Neural progenitor cell (in vitro differentiated cells): Measurements from ENCODE around the gene BRWD1. TPM values are rescaled to one million over a fixed set of nuclear protein-coding genes. Genes with fewer than 3 reads are reported as not detected.

Experiments used
- DNase-seq: peaks from one replicate; pipeline ENCODE4 v3.0.0-alpha.2; 2016; ENCODE audit warnings: low spot score
- H2AFZ ChIP-seq: fragments of 200-600 bp; sonication (generic); replicated peaks from 2 replicates; pipeline ENCODE4 v1.6.1; 2016; ENCODE audit warnings: antibody characterized with exemption
- H3F3A ChIP-seq: fragments of 200-600 bp; sonication (generic); 2 replicates; pipeline ENCODE4 v1.6.1; 2016; ENCODE audit warnings: antibody characterized with exemption, low read depth
- H3K27ac ChIP-seq: fragments of 200-600 bp; sonication (generic); 2 replicates; pipeline ENCODE4 v1.5.1; 2016; ENCODE audit warnings: mild to moderate bottlenecking
- H3K27me3 ChIP-seq: fragments of 200-600 bp; sonication (generic); 2 replicates; pipeline ENCODE4 v1.6.1; 2016; ENCODE audit warnings: mild to moderate bottlenecking, moderate library complexity
- H3K36me3 ChIP-seq: fragments of 200-600 bp; sonication (generic); 2 replicates; pipeline ENCODE4 v1.5.1; 2016
- H3K4me1 ChIP-seq: fragments of 200-600 bp; sonication (generic); 2 replicates; pipeline ENCODE4 v1.6.1; 2016; ENCODE audit warnings: mixed run types
- H3K4me2 ChIP-seq: fragments of 200-600 bp; sonication (generic); 2 replicates; pipeline ENCODE4 v1.6.1; 2016
- H3K4me3 ChIP-seq: fragments of 200-600 bp; sonication (generic); 2 replicates; pipeline ENCODE4 v1.5.1; 2016
- H3K79me2 ChIP-seq: fragments of 200-600 bp; sonication (generic); 2 replicates; pipeline ENCODE4 v1.6.1; 2016; ENCODE audit warnings: low read depth
- H3K9ac ChIP-seq: fragments of 200-600 bp; sonication (generic); 2 replicates; pipeline ENCODE4 v1.6.1; 2016
- H3K9me3 ChIP-seq: fragments of 200-600 bp; sonication (generic); 2 replicates; pipeline ENCODE4 v1.5.1; 2016; ENCODE audit warnings: low read depth
- H4K20me1 ChIP-seq: fragments of 200-600 bp; sonication (generic); 2 replicates; pipeline ENCODE4 v1.6.1; 2016; ENCODE audit warnings: low read depth
- H3K27ac Mint-ChIP-seq: 3 replicates; pipeline ENCODE4 v1.8.0; 2021; ENCODE audit warnings: mixed read lengths
- H3K27me3 Mint-ChIP-seq: 2 replicates; pipeline ENCODE4 v1.8.0; 2022; ENCODE audit warnings: low read depth, mild to moderate bottlenecking, inconsistent platforms, moderate library complexity, mixed read lengths; ENCODE audit not compliant: insufficient read depth
- H3K36me3 Mint-ChIP-seq: 3 replicates; pipeline ENCODE4 v1.8.0; 2021; ENCODE audit warnings: mixed read lengths
- H3K4me1 Mint-ChIP-seq: 3 replicates; pipeline ENCODE4 v1.8.0; 2021; ENCODE audit warnings: mixed read lengths
- H3K4me3 Mint-ChIP-seq: 3 replicates; pipeline ENCODE4 v1.8.0; 2021; ENCODE audit warnings: mild to moderate bottlenecking, moderate library complexity, mixed read lengths
- H3K9me3 Mint-ChIP-seq: 3 replicates; pipeline ENCODE4 v1.8.0; 2020; ENCODE audit warnings: mixed read lengths
- EZH2 ChIP-seq: fragments of 200-600 bp; sonication (generic); IDR thresholded peaks from 2 replicates; pipeline ENCODE4 v1.6.1; 2017; ENCODE audit warnings: antibody characterized with exemption, mild to moderate bottlenecking, moderate library complexity
- EZH2phosphoT487 ChIP-seq: fragments of 200-600 bp; sonication (generic); IDR thresholded peaks from 2 replicates; pipeline ENCODE4 v1.6.1; 2017; ENCODE audit warnings: antibody characterized with exemption
- total RNA-seq: library from RNA; depleted of rRNA; stranded (reverse); fragments of >200 nt; gene quantifications from 2 replicates; pipeline ENCODE4 v1.2.3, GENCODE V29; 2015; ENCODE audit warnings: low replicate concordance
- TF ChIP-seq, protein P1 (sequence below): fragments of 200-600 bp; sonication (generic); IDR thresholded peaks from 2 replicates; pipeline ENCODE4 v1.5.1; 2017; ENCODE audit warnings: antibody characterized with exemption, mild to moderate bottlenecking

The BRWD1 gene
- total RNA-seq, 1 donor from 2014 or later: 130 TPM

DNA sequence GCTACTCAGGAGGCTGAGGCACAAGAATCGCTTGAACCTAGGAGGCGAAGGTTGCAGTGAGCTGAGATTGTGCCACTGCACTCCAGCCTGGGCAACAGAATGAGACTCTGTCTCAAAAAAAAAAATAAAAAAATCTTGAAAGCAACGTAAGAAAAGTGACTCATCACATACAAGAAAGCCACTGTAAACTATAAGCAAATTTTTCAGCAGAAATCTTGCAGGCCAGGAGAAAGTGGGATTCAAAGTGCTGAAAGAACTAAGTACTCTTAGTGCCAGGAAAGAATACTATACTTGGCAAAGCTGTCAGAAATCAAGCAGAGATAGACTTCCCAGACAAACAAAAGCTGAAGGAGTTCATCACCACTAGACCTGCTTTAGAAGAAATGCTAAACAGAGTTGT lies 39.9 kb upstream of the BRWD1 start:
- Histone ChIP-seq H3K4me3 (no peak overlapping the region), H3K79me2 (peaks cover 1% of the 10 kb centered on the region), H4K20me1 (peaks cover under 1% of the 10 kb centered on the region), H3K36me3 (no peaks in the 10 kb centered on the region), H3K9ac (no peak overlapping the region), H2AFZ (no peak overlapping the region), H3F3A (peaks cover 14% of the 10 kb centered on the region), H3K27ac (no peak overlapping the region), H3K4me1 (no peaks in the 10 kb centered on the region), H3K4me2 (no peak overlapping the region), H3K27me3 (no peaks in the 10 kb centered on the region), H3K9me3 (no peaks in the 10 kb centered on the region)
- no peak overlapping the region for H3K27ac Mint-ChIP-seq
- H3K9me3 Mint-ChIP-seq: peaks cover 8% of the 10 kb centered on the region
- peaks cover 2% of the 10 kb centered on the region for H3K27me3 Mint-ChIP-seq
- no peaks in the 10 kb centered on the region for H3K36me3 Mint-ChIP-seq
- TF ChIP-seq EZH2phosphoT487 (no peak), EZH2 (no peak)
- TF ChIP-seq, protein P1, sequence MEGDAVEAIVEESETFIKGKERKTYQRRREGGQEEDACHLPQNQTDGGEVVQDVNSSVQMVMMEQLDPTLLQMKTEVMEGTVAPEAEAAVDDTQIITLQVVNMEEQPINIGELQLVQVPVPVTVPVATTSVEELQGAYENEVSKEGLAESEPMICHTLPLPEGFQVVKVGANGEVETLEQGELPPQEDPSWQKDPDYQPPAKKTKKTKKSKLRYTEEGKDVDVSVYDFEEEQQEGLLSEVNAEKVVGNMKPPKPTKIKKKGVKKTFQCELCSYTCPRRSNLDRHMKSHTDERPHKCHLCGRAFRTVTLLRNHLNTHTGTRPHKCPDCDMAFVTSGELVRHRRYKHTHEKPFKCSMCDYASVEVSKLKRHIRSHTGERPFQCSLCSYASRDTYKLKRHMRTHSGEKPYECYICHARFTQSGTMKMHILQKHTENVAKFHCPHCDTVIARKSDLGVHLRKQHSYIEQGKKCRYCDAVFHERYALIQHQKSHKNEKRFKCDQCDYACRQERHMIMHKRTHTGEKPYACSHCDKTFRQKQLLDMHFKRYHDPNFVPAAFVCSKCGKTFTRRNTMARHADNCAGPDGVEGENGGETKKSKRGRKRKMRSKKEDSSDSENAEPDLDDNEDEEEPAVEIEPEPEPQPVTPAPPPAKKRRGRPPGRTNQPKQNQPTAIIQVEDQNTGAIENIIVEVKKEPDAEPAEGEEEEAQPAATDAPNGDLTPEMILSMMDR: no peak
- H3K4me1 Mint-ChIP-seq: peaks cover 6% of the 10 kb centered on the region
- no peak overlapping the region for H3K4me3 Mint-ChIP-seq
- no peak for DNase-seq

DNA sequence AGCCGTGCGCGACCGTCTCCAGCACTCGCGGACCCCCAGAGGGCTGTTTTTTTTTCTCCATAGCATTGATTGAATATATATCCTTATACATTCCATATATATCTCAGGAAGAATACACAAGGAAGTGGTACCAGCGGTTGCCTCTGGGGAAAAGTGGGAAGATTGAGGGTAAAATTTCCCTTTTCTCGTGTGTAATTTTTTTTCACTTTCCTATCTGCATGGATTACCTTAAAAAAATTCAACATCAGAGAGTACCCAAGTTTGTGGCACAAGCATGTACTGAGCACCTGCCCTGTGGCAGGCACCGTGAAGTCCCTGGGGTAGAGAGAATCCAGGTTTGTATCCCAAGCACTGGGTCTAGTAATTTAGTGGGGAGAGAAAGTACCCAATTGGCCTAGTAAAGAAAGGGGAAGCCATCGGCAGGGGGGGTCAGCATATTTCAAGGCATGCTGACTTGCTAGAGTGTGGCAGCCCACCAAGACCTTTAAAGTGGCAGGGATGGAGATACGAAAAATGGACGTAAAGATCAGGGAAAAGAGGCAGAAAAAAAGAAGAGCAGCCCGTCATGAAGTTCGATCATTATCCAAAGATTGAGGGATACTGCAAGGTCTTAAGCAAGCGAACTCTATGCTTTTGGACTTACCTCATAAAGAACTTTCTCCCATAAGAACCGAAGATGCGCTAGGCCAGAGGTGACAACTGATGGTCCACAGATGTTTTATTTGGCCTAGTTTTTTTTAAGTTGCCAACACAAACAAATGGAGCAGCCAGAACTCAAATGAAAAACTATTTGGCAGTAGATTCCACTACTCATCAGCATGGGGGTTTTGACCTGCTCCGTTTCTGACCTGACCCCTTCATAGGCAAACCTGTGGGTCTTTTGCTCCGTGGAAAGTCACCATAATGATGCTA lies 36.9 kb upstream of the BRWD1 start:
- no peak for TF ChIP-seq EZH2
- TF ChIP-seq, protein P1: no peak
- TF ChIP-seq EZH2phosphoT487: no peak
- H4K20me1 ChIP-seq: peaks cover 30% of the 10 kb centered on the region
- peaks cover 31% of the 10 kb centered on the region for H3K79me2 ChIP-seq
- H3K4me3 ChIP-seq: peak overlapping the region; percentile 92
- Mint-ChIP-seq H3K4me1 (peaks cover 26% of the 10 kb centered on the region), H3K9me3 (peaks cover 8% of the 10 kb centered on the region), H3K4me3 (peak overlapping the region; percentile 88), H3K27me3 (peaks cover 2% of the 10 kb centered on the region), H3K27ac (peak overlapping the region; percentile 2), H3K36me3 (peaks cover 21% of the 10 kb centered on the region)
- no peaks in the 10 kb centered on the region for H3K9me3 ChIP-seq
- peak overlapping the region; percentile 82 for H3K4me2 ChIP-seq
- H2AFZ ChIP-seq: peak overlapping the region; percentile 97
- H3K27ac ChIP-seq: peak overlapping the region; percentile 88
- H3F3A ChIP-seq: peaks cover 23% of the 10 kb centered on the region
- H3K9ac ChIP-seq: peak overlapping the region; percentile 35
- H3K4me1 ChIP-seq: peaks cover 18% of the 10 kb centered on the region
- peaks cover 20% of the 10 kb centered on the region for H3K36me3 ChIP-seq
- no peaks in the 10 kb centered on the region for H3K27me3 ChIP-seq
- DNase-seq: no peak

GRCh38 chr21:39349211-39350093 lies 36.0 kb upstream of the BRWD1 start:
- peaks cover 24% of the 10 kb centered on the region for H3K36me3 ChIP-seq
- H4K20me1 ChIP-seq: peaks cover 39% of the 10 kb centered on the region

More at GRCh38 chr21:39349211-39350093, 36.0 kb upstream of the BRWD1 start:
- Histone ChIP-seq H3K4me1 (peaks cover 21% of the 10 kb centered on the region), H3F3A (peaks cover 30% of the 10 kb centered on the region), H3K27me3 (no peaks in the 10 kb centered on the region), H3K27ac (peak overlapping the region; percentile 88), H3K9ac (peak overlapping the region; percentile 35), H3K4me3 (peak overlapping the region; percentile 92), H3K4me2 (peak overlapping the region; percentile 82), H3K79me2 (peaks cover 40% of the 10 kb centered on the region), H2AFZ (peak overlapping the region; percentile 97), H3K9me3 (no peaks in the 10 kb centered on the region)
- H3K4me1 Mint-ChIP-seq: peaks cover 34% of the 10 kb centered on the region
- DNase-seq: peak; percentile 99
- H3K9me3 Mint-ChIP-seq: peaks cover 6% of the 10 kb centered on the region
- H3K27me3 Mint-ChIP-seq: peaks cover 2% of the 10 kb centered on the region
- peak overlapping the region; percentile 78 for H3K27ac Mint-ChIP-seq
- H3K36me3 Mint-ChIP-seq: peaks cover 28% of the 10 kb centered on the region
- no peak for TF ChIP-seq EZH2phosphoT487
- TF ChIP-seq, protein P1: no peak
- TF ChIP-seq EZH2: no peak
- peak overlapping the region; percentile 88 for H3K4me3 Mint-ChIP-seq
